Globus pallidus (tissue), 1 donor: ENCODE measurements around the gene SLC39A8.

Source experiments
- DNase-seq: peaks from one replicate; pipeline ENCODE4 v3.0.0-alpha.2; 2015; ENCODE audit warnings: low spot score

The SLC39A8 gene

DNA sequence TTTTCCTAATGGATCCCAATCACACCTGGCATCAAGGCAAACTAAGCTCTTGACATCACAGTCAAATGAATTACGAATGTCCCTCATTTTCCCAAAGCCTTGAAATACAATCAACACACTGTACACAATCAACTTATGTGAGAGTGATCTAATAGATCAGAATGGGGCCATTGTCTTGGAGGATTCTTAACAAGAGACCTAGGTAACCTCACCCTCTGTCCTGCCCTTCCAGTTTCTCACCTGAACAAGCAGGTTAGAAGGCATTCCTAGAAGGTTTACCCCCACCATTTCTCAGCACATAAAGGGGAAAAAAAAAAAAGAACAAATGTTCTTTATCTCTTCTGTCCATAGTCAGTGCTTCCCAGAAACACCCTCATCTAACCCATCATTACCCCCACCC, 6.3 kb downstream of the SLC39A8 start:
- no peak for DNase-seq

DNA sequence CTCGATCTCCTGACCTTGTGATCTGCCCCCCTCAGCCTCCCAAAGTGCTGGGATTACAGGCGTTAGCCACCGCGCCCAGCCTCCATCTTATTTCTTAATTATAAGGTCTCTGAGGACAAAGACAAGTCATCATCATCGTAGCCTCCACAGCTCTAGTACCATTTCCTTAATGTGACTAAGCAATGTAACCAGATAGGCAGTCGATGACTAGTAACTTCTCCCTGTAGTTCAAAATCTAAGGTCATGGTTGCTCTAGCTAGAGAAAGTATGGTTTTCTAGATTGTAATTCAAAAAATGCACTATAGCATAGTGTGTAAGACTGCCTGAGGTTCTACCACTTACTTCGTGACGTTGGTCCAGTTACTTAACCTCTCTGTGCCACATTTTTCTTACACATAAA, 6.9 kb downstream of the SLC39A8 start:
- no peak for DNase-seq

DNA sequence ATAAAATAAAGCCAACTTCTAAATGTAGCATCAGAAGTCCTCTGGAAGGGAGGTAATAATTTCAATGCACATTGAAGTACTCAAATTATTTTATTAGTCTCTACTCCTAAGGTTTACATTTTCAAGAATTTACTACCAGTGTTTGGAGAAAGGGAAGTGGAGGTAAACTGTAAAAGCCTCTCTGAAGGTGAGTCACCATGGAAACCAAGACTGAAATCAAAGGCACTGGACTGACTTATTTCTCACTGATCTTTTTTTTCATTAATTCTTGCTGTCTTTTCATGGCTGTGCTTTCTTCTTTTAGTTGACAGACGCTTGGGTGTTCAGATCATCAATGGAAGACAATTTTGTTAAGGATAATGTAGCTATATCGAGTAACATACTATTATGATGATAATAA, 9.7 kb downstream of the SLC39A8 start:
- DNase-seq = no peak

DNA sequence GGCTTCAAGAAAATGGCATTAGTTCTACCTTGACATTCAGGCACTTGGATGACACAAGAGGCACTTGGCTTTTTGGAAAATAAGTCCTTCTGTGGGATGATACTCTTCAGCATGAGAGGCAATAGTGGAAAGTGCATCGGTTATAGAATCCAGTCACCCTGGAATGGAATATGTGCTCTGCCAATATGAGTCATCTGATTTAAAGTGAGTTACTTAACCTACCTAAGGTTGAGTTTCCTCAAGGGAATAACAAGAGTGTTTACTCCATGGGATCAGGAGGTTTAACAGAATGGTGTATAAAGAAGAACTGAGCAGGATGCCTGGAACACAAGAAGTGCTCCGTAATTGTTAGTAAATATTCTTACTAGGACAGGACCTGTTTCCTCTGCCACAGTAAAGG, 10.7 kb downstream of the SLC39A8 start:
- DNase-seq = no peak

DNA sequence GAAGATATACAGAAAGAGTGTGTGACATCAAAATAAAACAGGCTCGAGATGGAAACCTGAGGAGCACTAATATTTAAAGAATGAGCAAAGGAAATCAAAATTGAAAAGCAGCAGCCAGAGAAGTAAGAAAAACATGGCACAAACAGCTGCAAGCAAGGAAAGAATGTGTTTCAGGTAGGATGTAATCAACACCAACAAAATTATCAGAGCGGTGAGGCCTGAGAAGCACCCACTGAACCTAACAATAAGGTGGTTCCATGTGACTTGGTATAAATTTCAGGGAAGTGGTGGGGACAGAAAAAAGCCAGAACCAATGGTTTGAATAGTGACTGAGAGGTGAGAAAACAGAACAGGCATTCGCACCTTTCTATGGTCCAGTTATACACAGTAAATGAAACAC, 11.5 kb downstream of the SLC39A8 start:
- no peak for DNase-seq

DNA sequence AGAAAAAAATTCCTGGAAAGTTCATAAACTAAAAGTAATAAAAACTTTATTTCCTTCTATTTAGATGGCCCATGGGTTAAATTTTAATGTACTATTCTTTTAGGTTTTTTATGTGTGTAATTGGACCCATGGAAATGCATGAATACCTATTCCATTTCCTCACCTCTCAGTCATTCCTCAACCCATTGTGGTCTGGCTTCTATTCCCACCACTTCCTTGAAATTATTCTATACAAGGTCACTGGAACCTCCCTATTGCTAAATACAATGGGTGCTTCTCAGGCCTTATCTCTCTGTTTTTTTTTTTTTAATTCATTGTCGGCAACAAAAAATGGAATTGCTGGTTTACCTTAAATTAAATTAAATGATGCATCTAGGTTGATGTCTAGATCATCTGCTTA, 17.2 kb downstream of the SLC39A8 start:
- no peak for DNase-seq

DNA sequence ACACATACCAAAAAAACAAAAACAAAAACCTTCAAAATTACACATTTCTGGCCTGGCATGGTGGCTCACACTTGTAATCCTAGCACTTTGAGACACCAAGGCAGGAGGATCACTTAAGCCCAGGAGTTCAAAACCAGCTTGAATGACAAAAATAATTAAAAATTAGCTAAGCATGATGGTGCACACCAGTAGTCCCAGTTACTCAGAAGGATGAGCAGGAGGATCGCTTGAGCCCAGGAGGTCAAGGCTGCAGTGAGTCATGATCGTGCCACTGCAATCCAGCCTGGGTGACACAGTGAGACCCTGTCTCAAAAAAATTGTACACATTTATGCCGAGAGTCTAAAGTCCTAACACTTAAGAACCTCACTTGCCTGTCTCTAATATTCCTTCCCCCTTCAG, 18.3 kb downstream of the SLC39A8 start:
- no peak for DNase-seq

DNA sequence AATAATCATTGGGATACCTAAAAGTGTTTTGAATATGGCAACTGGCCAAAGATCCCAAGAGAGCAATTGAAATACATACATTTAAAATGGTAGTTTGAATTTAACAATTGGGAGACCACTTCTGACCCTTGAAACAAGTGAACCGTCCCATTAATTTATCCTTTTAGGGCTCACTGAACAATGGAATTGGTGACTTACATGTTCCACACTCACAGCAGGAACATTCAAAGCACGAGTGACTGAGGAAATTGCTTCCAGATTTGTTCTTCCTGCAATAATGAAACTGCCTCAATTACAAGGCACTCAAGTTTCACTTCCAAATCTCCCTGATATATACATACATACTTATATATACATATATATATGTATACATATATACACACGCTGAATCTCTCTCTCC, 20.6 kb downstream of the SLC39A8 start:
- no peak for DNase-seq

DNA sequence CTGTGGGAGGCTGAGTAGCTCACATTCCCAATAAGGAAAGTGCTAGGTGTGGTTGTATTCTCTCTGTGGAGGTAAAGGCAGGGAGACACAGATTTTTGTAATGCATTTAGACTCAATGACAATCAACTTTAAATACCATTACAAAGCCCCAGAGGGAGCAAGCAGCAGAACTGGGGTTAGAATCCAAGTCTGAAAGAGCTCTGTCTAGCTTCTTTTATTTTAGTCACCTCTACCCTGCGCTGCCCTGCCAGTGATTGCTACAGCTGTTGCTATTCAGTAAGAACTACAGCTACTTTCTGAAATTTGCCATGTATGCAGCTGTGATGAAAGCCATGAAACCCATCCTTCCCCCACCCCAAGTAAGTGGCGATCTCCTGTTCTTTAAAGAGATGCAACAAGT, 22.5 kb downstream of the SLC39A8 start:
- DNase-seq = no peak

DNA sequence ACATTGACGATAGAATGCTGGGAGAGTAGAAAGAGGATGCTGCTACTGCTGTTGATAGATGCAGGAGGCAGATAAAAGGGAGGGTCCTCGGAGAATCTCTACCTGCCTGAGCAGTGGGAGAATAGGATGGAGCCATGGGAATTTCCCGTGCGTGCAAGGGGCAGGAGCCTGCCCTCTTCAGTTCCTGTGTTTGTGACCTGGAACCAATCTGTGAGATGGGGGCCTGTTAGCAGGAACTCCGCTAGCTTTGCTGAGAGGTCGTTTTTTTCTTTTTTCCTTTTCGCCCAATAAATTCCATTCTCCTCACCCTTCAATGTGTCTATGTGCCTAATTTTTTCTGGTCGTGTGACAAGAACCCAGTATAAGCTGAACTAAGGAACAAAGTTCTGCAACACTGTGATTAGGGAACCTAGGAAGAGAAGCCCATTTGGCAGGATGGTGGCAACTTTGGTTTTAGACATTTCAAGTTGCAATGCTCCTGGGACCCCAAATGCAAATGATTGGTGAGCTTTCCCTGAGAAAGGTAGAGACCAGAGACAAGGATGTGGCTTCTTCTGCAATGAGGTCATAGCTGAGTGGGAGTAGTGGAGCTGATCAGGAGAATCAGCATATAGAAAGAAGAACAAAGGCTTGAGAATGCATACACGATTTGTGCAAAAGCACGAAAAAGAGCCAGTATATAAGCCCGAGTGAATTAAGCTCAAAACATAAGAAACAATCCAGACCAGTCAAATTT, 23.9 kb downstream of the SLC39A8 start:
- DNase-seq = no peak

DNA sequence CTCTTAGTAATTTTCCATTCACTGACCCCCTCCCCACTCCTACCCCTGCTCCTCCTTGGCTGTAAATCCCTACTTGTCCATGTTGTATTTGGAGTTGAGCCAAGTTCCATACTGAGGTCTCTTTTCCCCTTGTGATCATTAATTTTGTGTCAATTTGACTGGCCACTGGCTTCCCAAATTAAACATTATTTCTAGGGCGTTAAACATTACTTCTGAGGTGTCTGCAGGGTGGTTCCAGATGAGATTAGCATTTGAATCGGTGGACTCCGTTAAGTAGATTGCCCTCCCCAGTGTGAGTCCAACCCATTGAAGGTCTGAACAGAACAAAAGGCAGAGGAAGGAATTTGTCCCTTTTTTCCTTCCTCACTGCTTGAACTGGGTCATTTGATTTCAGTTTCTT, 25.7 kb downstream of the SLC39A8 start:
- no peak for DNase-seq

DNA sequence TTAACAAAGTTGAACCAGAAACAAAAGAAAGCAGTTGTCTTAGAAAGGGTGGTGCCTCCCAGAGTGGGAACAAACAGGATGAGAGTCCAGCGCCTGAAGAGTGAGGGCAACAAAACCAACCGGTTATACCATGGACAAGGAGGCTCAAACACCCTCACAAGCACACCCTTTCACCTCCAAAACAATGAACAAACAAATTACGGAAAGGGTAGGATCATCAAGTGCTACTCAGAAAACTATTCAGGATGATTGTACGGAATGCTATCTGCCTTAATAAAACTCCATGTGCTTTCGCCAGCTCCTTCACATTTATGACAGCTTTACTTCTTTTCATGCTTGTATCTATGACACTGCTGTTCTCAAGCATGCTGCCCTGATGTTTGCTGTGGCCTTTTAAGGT, 26.8 kb downstream of the SLC39A8 start:
- no peak for DNase-seq

DNA sequence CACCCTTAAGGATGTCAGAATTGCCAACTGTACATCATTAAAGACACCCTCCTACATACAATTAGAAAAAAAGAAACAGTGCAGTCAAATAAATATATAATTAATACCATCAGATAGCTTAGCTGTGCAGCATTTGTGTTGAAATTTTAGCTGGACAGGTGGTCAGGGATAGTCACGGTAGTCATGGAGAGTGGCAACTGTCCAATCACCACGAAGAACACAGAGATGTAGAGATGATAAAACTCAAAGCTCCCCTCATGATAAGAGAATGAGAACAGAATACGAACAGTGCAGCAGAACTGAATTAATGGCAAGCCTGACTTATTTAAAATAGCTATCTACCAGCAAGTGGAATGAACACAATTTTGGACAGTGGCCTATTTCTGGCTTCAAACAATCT, 27.2 kb downstream of the SLC39A8 start:
- DNase-seq = no peak

DNA sequence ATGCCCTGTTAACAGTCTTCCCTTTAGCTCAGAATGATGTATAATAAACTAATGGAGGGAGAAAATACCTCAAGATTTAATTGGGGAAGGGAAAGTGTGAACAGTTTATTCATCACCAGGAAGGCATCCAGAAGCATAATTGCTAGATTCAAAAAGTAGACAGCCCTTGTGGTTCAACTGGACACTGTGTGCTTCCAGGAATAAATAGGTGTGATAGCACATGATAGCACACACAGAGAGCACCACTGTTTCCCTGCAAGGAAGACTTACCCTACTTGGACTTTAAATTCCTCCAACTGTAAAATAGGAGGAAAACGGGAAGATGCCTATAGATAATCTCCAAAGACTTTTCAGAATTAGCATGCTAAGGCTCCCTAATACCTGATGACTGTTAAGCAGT, 27.8 kb downstream of the SLC39A8 start:
- DNase-seq = no peak

DNA sequence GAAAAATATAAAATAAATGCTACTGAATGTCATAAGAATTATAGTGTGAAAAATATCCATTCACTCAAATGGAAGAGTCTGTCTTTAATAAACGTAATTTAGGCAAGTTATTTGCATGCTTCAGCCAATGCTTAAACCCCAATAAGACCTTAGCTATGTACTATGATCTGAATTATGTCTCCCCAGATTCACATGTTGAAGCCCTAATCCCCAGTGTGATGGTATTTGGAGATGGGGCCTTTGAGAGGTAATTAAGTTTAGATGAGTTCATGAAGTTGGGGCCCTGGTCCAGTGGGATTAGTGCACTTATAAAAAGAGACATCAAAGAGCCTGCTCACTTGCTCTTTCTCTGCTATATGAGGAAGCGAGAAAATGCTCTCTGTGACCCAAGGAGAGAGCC, 28.7 kb downstream of the SLC39A8 start:
- no peak for DNase-seq

DNA sequence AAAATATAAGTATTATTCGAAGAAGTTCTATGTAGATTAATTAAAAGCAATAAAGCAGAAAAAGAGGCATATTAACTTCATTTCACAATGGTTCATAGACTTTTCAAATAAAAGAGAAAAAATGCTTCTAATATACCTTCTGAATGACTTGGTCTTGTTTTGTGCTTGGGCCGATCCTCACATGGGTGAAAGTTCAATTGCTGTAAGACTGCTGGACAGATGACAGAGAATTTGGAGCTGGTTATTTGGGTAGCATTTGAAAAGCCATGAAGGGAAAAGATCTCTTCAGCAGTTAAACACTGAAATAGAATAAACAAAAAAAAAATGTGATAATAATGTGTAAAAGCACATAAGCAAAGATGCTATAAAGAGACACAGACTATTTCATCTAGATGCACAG, 29.8 kb downstream of the SLC39A8 start:
- DNase-seq = no peak

DNA sequence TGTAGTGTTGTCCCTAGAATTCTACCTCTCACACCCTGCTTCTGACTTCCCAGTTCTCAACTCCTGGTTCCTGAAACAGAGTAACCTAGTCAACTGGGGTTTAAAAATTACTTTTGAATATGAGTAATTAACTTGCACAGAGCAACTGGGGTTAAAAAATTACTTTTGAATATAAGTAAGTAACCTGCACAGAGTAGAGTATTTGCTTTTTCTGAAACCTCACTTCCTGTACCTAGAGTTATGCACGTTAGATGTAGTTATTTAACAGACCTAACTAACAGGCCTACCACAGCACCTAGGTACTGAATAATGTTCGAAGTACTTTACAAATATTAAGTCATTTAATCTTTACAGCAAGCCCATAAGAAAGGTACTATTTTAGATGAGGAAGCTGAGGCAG, 32.9 kb downstream of the SLC39A8 start:
- DNase-seq = no peak

DNA sequence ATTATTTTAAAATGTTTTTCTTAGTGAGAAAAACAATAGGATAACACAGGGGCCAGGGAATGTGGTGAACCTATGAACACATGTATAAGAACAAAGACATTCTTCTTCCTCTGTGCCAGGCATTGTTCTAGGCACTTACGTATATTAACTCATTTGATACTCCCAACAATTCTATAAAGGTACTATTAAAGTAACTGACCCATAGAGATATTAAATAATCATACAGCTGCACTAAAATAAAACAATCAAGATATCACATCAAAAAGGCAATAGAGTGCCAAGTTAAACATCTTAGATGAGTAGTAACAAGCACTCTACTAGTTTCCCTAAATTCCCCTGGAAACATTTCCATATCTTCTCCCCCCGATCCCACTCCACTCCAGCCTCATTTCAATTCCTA, 33.4 kb downstream of the SLC39A8 start:
- no peak for DNase-seq

DNA sequence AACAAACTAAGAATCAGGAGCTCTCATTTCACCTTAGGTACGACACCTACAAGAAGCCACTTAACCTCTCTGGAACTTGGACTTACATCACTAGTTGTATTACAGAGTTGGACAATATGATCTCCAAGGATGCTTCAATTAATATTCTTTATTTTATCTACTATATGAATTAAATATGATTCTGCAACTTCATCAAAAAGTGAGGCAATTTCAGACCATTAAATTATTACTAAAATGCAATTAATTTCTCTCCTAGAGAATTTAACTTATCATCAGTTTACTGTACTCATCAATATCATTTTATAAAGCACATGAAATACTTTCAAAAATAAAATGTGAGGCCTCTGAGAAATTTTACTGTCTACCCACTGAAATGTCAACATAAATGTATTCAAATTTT, 33.9 kb downstream of the SLC39A8 start:
- no peak for DNase-seq

DNA sequence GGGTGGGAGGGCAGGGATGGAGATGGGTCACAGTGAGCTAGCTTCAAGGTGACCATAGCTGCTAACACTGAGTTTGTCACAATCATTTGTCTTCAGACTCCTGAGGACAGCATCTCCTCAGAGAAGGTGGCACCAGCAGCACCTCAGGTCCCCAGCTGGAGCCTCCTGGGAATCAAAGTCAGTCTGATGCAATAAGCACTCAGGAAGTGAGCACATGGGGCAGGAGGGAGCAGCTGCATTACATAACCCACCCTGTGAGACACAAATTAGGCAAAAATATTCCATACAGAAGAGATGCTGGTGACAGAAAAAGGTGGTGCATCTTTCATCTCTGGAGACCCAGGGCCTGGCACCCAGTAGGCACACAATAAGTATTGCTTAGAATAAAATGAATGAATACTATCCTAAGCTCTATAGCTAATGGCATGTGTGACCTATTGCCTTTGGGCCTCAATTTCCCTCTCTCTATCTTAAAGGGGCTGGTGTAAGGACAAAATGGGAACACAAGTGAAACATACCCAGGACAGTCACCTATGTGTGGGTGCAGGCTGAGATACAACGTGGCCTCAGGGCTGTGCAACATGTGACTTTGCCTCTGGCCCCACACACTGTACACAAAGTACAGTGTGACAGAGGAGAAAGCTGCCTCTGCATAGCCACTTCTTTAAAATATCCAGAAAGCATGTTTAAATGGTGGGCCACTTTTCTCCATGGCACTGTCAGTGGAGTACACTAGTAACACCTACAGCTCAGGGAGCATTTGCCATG, 37.1 kb downstream of the SLC39A8 start:
- no peak for DNase-seq

DNA sequence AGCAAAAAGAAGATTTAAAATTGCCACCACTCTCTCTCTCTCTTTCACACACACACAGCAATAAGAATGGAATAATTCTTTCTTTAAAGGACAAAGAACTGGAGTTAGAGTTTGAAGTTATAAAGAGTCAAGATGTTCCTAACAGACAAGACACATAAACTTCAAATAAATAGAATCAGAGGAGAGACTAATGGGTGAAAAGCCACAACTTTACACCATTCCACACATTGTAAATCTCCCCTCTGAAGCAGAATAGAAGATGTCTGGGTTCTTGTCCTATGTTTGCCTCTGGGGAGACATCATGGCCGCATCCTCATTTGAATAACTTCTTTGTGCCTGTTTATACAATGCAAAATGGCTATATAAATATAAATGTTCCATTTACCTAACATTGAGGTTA, 39.6 kb downstream of the SLC39A8 start:
- no peak for DNase-seq

DNA sequence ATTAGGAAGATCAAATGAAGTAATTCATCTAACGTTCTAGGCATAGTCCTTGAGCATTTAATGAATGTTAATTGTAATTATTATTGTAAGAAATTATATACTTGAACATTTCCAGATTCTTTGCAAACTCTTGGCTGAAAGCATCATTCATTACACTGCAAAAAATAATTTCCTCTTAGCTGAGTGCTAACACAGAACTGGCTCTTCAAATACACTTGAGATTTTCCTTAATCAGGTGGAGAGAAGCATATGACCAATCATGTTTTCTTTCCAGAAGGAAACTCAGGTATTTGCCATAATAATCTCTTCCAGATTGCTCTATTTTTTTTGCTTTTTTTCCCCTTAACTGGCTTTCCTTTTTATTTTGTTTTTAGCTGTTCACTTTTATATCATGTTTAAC, 42.5 kb downstream of the SLC39A8 start:
- DNase-seq = no peak

DNA sequence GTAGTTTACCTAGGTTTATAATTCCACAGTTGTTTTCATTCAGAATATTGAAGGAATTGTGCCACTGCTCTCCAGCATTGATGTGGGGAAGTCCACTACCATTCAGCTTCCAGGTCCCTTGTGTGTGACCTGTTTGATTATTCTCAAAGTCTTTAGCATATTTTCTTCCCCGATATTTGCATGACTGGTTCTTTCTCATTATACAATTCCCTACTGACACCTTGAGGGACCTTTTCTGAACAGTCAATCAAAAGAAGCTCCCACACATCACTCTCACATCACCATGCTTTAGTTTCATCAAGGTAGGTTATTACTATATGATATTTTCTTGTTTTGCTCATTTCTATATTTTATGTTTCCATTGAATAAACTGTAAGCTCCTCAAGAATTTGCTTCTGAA, 44.1 kb downstream of the SLC39A8 start:
- DNase-seq = no peak
